Measurements from ENCODE around the gene DNAJC15. TPM values are rescaled to one million over a fixed set of nuclear protein-coding genes. Genes with fewer than 3 reads are reported as not detected.

DNAJC15 gene
- total and polyA plus RNA-seq, 2 donors (not counting 1 experiment from before 2014, with no cell fraction given): 18.5 to 34.6 TPM

GRCh38 chr13:43134868-43135267, 111.5 kb downstream of the DNAJC15 start:
- H4K20me1 ChIP-seq (ENCODE audit: control insufficient read depth, extremely low read depth, insufficient read depth, low read length): no peaks in the 10 kb centered on the region
- H2AFZ ChIP-seq (ENCODE audit: low read length): no peak overlapping the region
- H3K27ac ChIP-seq (ENCODE audit: insufficient read depth, low read length): no peak overlapping the region
- H3K79me2 ChIP-seq (ENCODE audit: control insufficient read depth, insufficient read depth, low read length): no peaks in the 10 kb centered on the region
- H3K36me3 ChIP-seq (ENCODE audit: control insufficient read depth, insufficient read depth, low read length): no peaks in the 10 kb centered on the region
- no peak for DNase-seq (ENCODE audit: low read depth in 2 of 2)
- TF ChIP-seq CTCF (conservative IDR thresholded peaks at IDR 0.05 in 1 of 2, IDR thresholded peaks at IDR 0.05 in 1 of 2; ENCODE audit: low read depth in 1 of 2, low read length in 2 of 2): no peak
- H3K4me3 ChIP-seq (replicated peaks in 1 of 4; ENCODE audit: control extremely low read depth in 1 of 4, insufficient read depth in 1 of 4, low read depth in 3 of 4, low read length in 4 of 4): no peak overlapping the region
- no peak overlapping the region for H3K4me2 ChIP-seq (ENCODE audit: extremely low read depth, insufficient read depth, low read length)
- no peaks in the 10 kb centered on the region for H3K9me3 ChIP-seq (ENCODE audit: control insufficient read depth, insufficient read depth, low read depth, low read length)
- H3K9ac ChIP-seq (ENCODE audit: insufficient read depth, low read length): no peak overlapping the region
- no peaks in the 10 kb centered on the region for H3K4me1 ChIP-seq (ENCODE audit: control insufficient read depth, extremely low read depth, insufficient read depth, low read length)
- peaks cover 4% of the 10 kb centered on the region for H3K27me3 ChIP-seq (ENCODE audit: control insufficient read depth, insufficient read depth, low read length)

DNA sequence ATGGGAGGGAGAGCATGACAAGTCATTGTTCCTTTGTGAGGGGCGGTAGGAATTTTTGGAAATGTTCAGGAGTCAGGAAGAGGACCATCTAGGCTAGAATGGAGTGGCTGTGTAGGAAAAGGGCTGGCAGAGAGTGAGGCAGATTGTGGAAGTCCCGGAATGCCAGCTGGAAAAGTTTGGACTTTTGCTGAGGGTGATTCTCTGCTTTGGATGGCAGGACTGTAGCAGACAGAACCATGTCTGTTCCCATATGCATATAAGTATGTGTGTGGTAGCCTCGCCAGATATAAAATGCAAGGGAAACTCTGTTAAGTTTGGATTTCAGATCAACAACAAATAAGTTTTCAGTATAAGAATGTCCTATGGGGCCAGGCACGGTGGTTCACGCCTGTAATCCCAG, 112.1 kb downstream of the DNAJC15 start:
- H3K27ac ChIP-seq (ENCODE audit: insufficient read depth, low read length): no peak overlapping the region
- no peaks in the 10 kb centered on the region for H4K20me1 ChIP-seq (ENCODE audit: control insufficient read depth, extremely low read depth, insufficient read depth, low read length)
- no peak for DNase-seq (ENCODE audit: low read depth in 2 of 2)
- no peak overlapping the region for H3K9ac ChIP-seq (ENCODE audit: insufficient read depth, low read length)
- no peak overlapping the region for H2AFZ ChIP-seq (ENCODE audit: low read length)
- no peaks in the 10 kb centered on the region for H3K9me3 ChIP-seq (ENCODE audit: control insufficient read depth, insufficient read depth, low read depth, low read length)
- peaks cover 4% of the 10 kb centered on the region for H3K27me3 ChIP-seq (ENCODE audit: control insufficient read depth, insufficient read depth, low read length)
- no peaks in the 10 kb centered on the region for H3K36me3 ChIP-seq (ENCODE audit: control insufficient read depth, insufficient read depth, low read length)
- no peaks in the 10 kb centered on the region for H3K4me1 ChIP-seq (ENCODE audit: control insufficient read depth, extremely low read depth, insufficient read depth, low read length)
- TF ChIP-seq EZH2 (IDR thresholded peaks at IDR 0.05; ENCODE audit: low read length, missing control alignments) (no peak), CTCF (conservative IDR thresholded peaks at IDR 0.05 in 1 of 2, IDR thresholded peaks at IDR 0.05 in 1 of 2; ENCODE audit: low read depth in 1 of 2, low read length in 2 of 2) (no peak)
- H3K4me3 ChIP-seq (replicated peaks in 1 of 4; ENCODE audit: control extremely low read depth in 1 of 4, insufficient read depth in 1 of 4, low read depth in 3 of 4, low read length in 4 of 4): no peak overlapping the region
- H3K79me2 ChIP-seq (ENCODE audit: control insufficient read depth, insufficient read depth, low read length): no peaks in the 10 kb centered on the region
- H3K4me2 ChIP-seq (ENCODE audit: extremely low read depth, insufficient read depth, low read length): no peak overlapping the region

DNA sequence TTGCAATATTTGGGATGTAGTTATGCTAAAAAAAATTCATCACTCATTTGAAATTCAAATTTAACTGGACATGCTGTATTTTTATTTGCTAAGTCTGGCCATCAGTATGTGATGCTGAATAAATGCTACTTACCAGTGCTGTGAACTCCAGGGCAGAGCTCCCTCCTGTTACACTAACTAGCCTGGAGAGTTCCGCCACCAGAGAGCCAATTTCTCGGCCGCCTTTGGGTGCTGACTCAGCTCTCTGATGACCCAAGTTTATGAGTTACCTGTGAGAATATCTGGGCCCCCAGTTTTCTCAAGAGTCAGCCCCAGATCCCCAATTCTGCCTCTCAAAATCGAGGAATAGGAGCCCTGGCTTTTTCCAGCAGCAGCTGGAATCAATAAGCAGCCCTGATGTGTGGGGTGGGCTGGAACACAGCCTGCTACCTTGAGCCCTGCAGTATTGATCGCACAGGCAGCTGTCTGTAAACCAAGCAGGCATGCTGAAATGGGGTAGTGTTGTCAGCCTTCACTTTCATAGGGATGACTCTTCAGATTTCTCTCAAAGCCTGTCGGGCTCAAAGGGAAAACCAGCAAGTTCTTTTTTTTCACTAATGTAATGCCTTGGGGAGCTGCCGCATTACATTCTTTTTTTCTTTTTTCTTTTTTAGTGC, 113.7 kb downstream of the DNAJC15 start:
- no peak for DNase-seq (ENCODE audit: low read depth in 2 of 2)
- TF ChIP-seq CTCF (conservative IDR thresholded peaks at IDR 0.05 in 1 of 2, IDR thresholded peaks at IDR 0.05 in 1 of 2; ENCODE audit: low read depth in 1 of 2, low read length in 2 of 2): no peak
- no peak for TF ChIP-seq EZH2 (IDR thresholded peaks at IDR 0.05; ENCODE audit: low read length, missing control alignments)
- no peak overlapping the region for H3K4me2 ChIP-seq (ENCODE audit: extremely low read depth, insufficient read depth, low read length)

More for the DNA sequence above, 113.7 kb downstream of the DNAJC15 start:
- no peaks in the 10 kb centered on the region for H3K36me3 ChIP-seq (ENCODE audit: control insufficient read depth, insufficient read depth, low read length)
- H3K9me3 ChIP-seq (ENCODE audit: control insufficient read depth, insufficient read depth, low read depth, low read length): no peaks in the 10 kb centered on the region
- no peak overlapping the region for H3K4me3 ChIP-seq (replicated peaks in 1 of 4; ENCODE audit: control extremely low read depth in 1 of 4, insufficient read depth in 1 of 4, low read depth in 3 of 4, low read length in 4 of 4)
- no peaks in the 10 kb centered on the region for H4K20me1 ChIP-seq (ENCODE audit: control insufficient read depth, extremely low read depth, insufficient read depth, low read length)
- no peaks in the 10 kb centered on the region for H3K79me2 ChIP-seq (ENCODE audit: control insufficient read depth, insufficient read depth, low read length)
- no peak overlapping the region for H3K9ac ChIP-seq (ENCODE audit: insufficient read depth, low read length)
- no peaks in the 10 kb centered on the region for H3K4me1 ChIP-seq (ENCODE audit: control insufficient read depth, extremely low read depth, insufficient read depth, low read length)
- no peak overlapping the region for H2AFZ ChIP-seq (ENCODE audit: low read length)
- H3K27me3 ChIP-seq (ENCODE audit: control insufficient read depth, insufficient read depth, low read length): peaks cover 4% of the 10 kb centered on the region
- no peak overlapping the region for H3K27ac ChIP-seq (ENCODE audit: insufficient read depth, low read length)

Data from fibroblast of lung (primary cell).